Retinal pigment epithelial cell (primary cell): ENCODE measurements around the gene MGAT5.

Source experiments
- DNase-seq: peaks from one replicate; pipeline ENCODE4 v3.0.0-alpha.2; 2010; ENCODE audit warnings: low read depth
- H3K4me3 ChIP-seq: 2 replicates; pipeline ENCODE4 v1.5.1; 2011; ENCODE audit warnings: mild to moderate bottlenecking, low read length, control low read depth, moderate library complexity
- TF ChIP-seq, protein P1 (sequence below): conservative IDR thresholded peaks from 2 replicates; pipeline ENCODE4 v1.5.1; 2011; ENCODE audit warnings: low read depth, low read length, control low read depth, inconsistent platforms

The MGAT5 gene

DNA sequence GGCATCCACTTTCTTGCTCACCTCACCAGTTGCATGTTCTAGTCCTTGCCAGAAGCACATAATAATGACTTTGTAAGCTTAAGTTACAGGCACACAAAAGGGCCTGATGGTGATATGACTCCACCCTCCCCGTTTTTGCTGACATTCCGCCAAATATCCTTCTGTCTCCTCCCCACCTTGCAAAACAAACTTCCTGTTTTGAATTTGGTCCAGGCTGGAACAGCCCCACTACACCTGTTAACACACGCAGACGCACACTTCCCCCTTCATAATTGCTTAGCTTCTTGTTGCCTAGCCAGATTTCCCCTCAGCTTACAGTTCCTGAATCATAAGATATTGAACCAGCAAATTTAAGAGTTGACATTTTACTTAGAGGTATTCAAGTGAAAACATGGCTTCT lies at the start of gene MGAT5:
Gene MGAT5, plus strand, starts transcription at position 269 of the 400 bp plus-strand sequence. CDS start 332 bp downstream, outside the sequence.
- H3K4me3 ChIP-seq = no peak within 1 kb of the TSS
- TF ChIP-seq, protein P1, sequence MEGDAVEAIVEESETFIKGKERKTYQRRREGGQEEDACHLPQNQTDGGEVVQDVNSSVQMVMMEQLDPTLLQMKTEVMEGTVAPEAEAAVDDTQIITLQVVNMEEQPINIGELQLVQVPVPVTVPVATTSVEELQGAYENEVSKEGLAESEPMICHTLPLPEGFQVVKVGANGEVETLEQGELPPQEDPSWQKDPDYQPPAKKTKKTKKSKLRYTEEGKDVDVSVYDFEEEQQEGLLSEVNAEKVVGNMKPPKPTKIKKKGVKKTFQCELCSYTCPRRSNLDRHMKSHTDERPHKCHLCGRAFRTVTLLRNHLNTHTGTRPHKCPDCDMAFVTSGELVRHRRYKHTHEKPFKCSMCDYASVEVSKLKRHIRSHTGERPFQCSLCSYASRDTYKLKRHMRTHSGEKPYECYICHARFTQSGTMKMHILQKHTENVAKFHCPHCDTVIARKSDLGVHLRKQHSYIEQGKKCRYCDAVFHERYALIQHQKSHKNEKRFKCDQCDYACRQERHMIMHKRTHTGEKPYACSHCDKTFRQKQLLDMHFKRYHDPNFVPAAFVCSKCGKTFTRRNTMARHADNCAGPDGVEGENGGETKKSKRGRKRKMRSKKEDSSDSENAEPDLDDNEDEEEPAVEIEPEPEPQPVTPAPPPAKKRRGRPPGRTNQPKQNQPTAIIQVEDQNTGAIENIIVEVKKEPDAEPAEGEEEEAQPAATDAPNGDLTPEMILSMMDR = no peak
- DNase-seq = no peak

DNA sequence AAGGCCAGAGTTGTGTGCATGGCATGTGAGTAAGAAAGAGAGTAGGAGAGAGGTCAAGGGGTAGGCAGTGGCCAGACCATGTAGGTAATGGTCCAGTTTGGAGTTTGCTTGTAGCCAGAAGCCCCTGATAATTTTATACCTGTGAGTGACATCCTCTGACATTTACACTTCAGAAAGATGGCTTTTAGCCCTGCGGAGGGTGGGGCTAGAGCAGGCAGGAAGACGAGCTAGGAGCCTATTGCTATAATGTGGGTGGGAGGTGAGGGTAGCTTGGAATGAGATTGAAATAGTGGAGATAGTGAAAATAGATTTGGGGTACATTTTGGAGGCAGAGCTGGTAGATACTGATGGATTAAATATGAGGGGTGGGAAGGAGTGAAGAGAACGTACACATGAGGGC lies 48.8 kb upstream of the MGAT5 start:
- DNase-seq = no peak

DNA sequence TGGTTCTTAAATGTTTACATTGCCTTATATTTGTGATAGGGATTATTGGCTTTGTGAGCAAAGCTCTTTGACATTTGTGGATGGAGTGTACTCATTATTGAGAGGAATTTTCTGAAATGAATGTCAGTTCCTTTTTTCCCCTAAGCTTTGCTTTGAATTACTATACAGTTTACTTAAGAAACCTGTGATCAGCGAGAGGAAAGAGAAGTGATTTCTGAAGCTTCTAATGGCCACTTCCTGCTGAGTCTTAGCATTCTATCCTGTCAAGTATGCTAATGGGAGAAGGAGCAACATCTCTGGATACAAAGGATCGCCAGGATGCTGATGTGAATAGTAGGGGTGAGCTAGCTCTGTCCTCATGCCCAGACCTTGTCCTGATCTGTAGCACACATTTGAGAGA lies 47.8 kb upstream of the MGAT5 start:
- TF ChIP-seq, protein P1 = no peak
- no peak for DNase-seq
- no peak overlapping the region for H3K4me3 ChIP-seq

More for the DNA sequence above, 48.8 kb upstream of the MGAT5 start:
- H3K4me3 ChIP-seq = no peak overlapping the region
- TF ChIP-seq, protein P1 = no peak

DNA sequence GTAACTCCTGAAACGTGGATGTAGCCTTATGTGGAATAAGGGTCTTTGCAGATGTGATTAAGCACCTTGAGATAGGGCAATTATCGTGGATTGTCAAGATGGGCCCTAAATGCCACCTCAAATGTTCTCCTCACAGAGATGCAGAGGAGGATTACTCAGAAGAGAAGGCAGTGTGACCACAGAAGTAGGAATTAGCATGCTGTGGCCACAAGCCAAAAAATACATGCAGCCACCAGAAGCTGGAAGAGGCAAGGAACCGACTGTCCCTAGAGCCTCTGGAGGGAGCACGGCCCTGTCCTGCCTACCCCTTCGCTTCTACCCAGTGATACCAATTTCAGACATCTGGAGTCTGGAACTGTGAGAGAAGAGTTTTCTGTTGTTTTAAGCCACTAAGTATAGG lies 47.3 kb upstream of the MGAT5 start:
- no peak for DNase-seq
- H3K4me3 ChIP-seq = no peak overlapping the region
- TF ChIP-seq, protein P1 = no peak

GRCh38 chr2:134207589-134208209 lies 46.2 kb upstream of the MGAT5 start:
- no peak overlapping the region for H3K4me3 ChIP-seq
- no peak for DNase-seq
- TF ChIP-seq, protein P1 = peak; percentile 72

GRCh38 chr2:134208825-134209224 lies 45.0 kb upstream of the MGAT5 start:
- H3K4me3 ChIP-seq = no peak overlapping the region
- TF ChIP-seq, protein P1 = no peak
- DNase-seq = no peak

DNA sequence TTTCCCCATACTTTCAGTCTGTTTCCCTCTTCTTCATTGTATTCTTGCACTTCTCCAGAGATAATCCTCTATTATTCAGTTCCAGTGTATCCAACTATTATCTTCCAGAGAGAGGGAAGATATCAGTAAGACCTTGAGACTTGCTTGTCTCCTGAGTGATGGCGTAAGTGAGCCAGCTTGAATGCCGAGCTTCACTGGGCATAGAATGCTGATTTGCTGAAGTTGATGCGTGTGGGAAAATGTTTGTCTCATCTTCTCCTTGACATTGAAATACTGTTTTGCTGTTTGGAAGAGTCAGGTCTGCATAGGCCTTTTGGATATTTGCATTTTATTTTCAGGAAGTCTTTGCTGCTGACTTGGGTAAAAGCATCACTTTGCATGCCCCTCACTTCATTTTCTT lies 41.1 kb upstream of the MGAT5 start:
- no peak overlapping the region for H3K4me3 ChIP-seq
- TF ChIP-seq, protein P1 = no peak
- no peak for DNase-seq
